HG03378 (cell line): ENCODE data around the gene EHMT1.

Source experiments
- ATAC-seq: cut with Tn5 transposase; IDR thresholded peaks from one replicate; pipeline ENCODE4 v1.9.1; 2021; ENCODE audit warnings: mild to moderate bottlenecking, moderate library complexity; ENCODE audit not compliant: unreplicated experiment

Gene EHMT1

GRCh38 chr9:137618105-137619067 is at the start of gene EHMT1:
Gene EHMT1, plus strand, starts transcription at chr9:137619005. Its CDS starts 24 bp downstream, at chr9:137619029.
- no peak for ATAC-seq

- ATAC-seq = no peak
Observed at GRCh38 chr9:137569609-137570203, 49.1 kb upstream of the EHMT1 start.

GRCh38 chr9:137570566-137570965 is 48.2 kb upstream of the EHMT1 start:
- no peak for ATAC-seq

- no peak for ATAC-seq
Observed at GRCh38 chr9:137574192-137574591, 44.6 kb upstream of the EHMT1 start.

GRCh38 chr9:137575364-137575715 is 43.5 kb upstream of the EHMT1 start:
- ATAC-seq = no peak

- no peak for ATAC-seq
Observed at GRCh38 chr9:137575716-137576411, 42.9 kb upstream of the EHMT1 start.

GRCh38 chr9:137578518-137579258 is 40.1 kb upstream of the EHMT1 start, which contains the start of gene DPH7:
Gene DPH7, minus strand, starts transcription at chr9:137578925. Its CDS starts 148 bp downstream, at chr9:137578777.
- ATAC-seq = peak; percentile 57

GRCh38 chr9:137579259-137579604 is 39.6 kb upstream of the EHMT1 start:
- ATAC-seq = no peak

- ATAC-seq = no peak
Observed at GRCh38 chr9:137580209-137580953, 38.4 kb upstream of the EHMT1 start.

GRCh38 chr9:137580954-137581322 is 37.9 kb upstream of the EHMT1 start:
- ATAC-seq = no peak

GRCh38 chr9:137581361-137582285 is 37.2 kb upstream of the EHMT1 start:
- ATAC-seq = no peak

- no peak for ATAC-seq
Observed at GRCh38 chr9:137582286-137582860, 36.4 kb upstream of the EHMT1 start.

- no peak for ATAC-seq
Observed at GRCh38 chr9:137583347-137583746, 35.5 kb upstream of the EHMT1 start.

- ATAC-seq = no peak
Observed at GRCh38 chr9:137583957-137584356, 34.8 kb upstream of the EHMT1 start.

GRCh38 chr9:137586854-137587253 is 32.0 kb upstream of the EHMT1 start:
- ATAC-seq = no peak

GRCh38 chr9:137588311-137588710 is 30.5 kb upstream of the EHMT1 start:
- no peak for ATAC-seq

- no peak for ATAC-seq
Observed at GRCh38 chr9:137588891-137589290, 29.9 kb upstream of the EHMT1 start.

- ATAC-seq = peak; percentile 10
Observed at GRCh38 chr9:137589441-137590122, 29.2 kb upstream of the EHMT1 start.
